Loucy (cell line): ENCODE measurements around the gene MPZL1.

Experiments used
- H2AFZ ChIP-seq: fragments of 200-600 bp; sonication (generic); 2 replicates; pipeline ENCODE4 v1.6.0; 2016; ENCODE audit warnings: antibody characterized with exemption, mild to moderate bottlenecking, low read length, moderate library complexity
- H3F3A ChIP-seq: fragments of 200-600 bp; 2 replicates; pipeline ENCODE4 v1.6.0; 2016; ENCODE audit warnings: antibody characterized with exemption, low read depth, mild to moderate bottlenecking
- H3K27me3 ChIP-seq: fragments of 200-600 bp; sonication (generic); 2 replicates; pipeline ENCODE4 v1.6.1; 2014; ENCODE audit warnings: low read length, mild to moderate bottlenecking; ENCODE audit not compliant: insufficient read depth, poor library complexity, severe bottlenecking
- H3K36me3 ChIP-seq: fragments of 200-600 bp; sonication (generic); 2 replicates; pipeline ENCODE4 v1.6.1; 2016; ENCODE audit warnings: low read length; ENCODE audit not compliant: insufficient read depth
- H3K4me1 ChIP-seq: fragments of 200-600 bp; sonication (generic); 2 replicates; pipeline ENCODE4 v1.5.1; 2014; ENCODE audit warnings: low read length, mild to moderate bottlenecking; ENCODE audit not compliant: insufficient read depth, poor library complexity, severe bottlenecking
- H3K4me2 ChIP-seq: fragments of 200-600 bp; sonication (generic); 2 replicates; pipeline ENCODE4 v1.6.0; 2014; ENCODE audit warnings: antibody characterized with exemption, low read length, low read depth, mild to moderate bottlenecking; ENCODE audit not compliant: poor library complexity, severe bottlenecking
- H3K4me3 ChIP-seq: fragments of 200-600 bp; sonication (generic); 2 replicates; pipeline ENCODE4 v1.5.1; 2014; ENCODE audit warnings: low read length, mild to moderate bottlenecking, mixed read lengths; ENCODE audit not compliant: poor library complexity, severe bottlenecking
- H3K79me2 ChIP-seq: fragments of 200-600 bp; sonication (generic); 2 replicates; pipeline ENCODE4 v1.6.1; 2014; ENCODE audit warnings: low read length; ENCODE audit not compliant: insufficient read depth
- H3K9ac ChIP-seq: fragments of 200-600 bp; sonication (generic); 2 replicates; pipeline ENCODE4 v1.6.0; 2014; ENCODE audit warnings: mild to moderate bottlenecking, low read depth, low read length, moderate library complexity; ENCODE audit not compliant: poor library complexity, severe bottlenecking
- H3K9me2 ChIP-seq: fragments of 200-600 bp; sonication (generic); replicated peaks from 2 replicates; pipeline ENCODE4 v1.6.1; 2016; ENCODE audit warnings: low read depth, low read length, mixed read lengths
- H3K9me3 ChIP-seq: fragments of 200-600 bp; sonication (generic); 2 replicates; pipeline ENCODE4 v1.6.1; 2014; ENCODE audit warnings: mild to moderate bottlenecking, antibody characterized with exemption, low read length, low read depth; ENCODE audit not compliant: insufficient read depth
- H4K20me1 ChIP-seq: fragments of 200-600 bp; sonication (generic); 2 replicates; pipeline ENCODE4 v1.6.0; 2014; ENCODE audit warnings: antibody characterized with exemption, low read length, mild to moderate bottlenecking; ENCODE audit not compliant: insufficient read depth, poor library complexity, severe bottlenecking
- CTCF ChIP-seq: fragments of 200-600 bp; sonication (generic); conservative IDR thresholded peaks from 2 replicates; pipeline ENCODE4 v1.5.1; 2014; ENCODE audit warnings: mild to moderate bottlenecking, antibody characterized with exemption, low read length
- EZH2phosphoT487 ChIP-seq: fragments of 200-600 bp; IDR thresholded peaks from 2 replicates; pipeline ENCODE4 v1.6.1; 2018; ENCODE audit warnings: antibody characterized with exemption, mild to moderate bottlenecking, moderate library complexity, borderline replicate concordance

MPZL1 gene

GRCh38 chr1:167791281-167792187 is 69.8 kb downstream of the MPZL1 start:
- Histone ChIP-seq H3K4me1 (peaks cover 20% of the 10 kb centered on the region), H3F3A (no peaks in the 10 kb centered on the region), H2AFZ (no peak overlapping the region), H3K4me3 (no peak overlapping the region), H3K9ac (peak overlapping the region; percentile 9), H4K20me1 (no peaks in the 10 kb centered on the region), H3K36me3 (peaks cover 38% of the 10 kb centered on the region; the same call in 1 of the 2 replicates), H3K9me2 (no peaks in the 10 kb centered on the region), H3K79me2 (no peaks in the 10 kb centered on the region), H3K4me2 (peak overlapping the region; percentile 5), H3K27me3 (no peaks in the 10 kb centered on the region), H3K9me3 (no peaks in the 10 kb centered on the region)
- no peak for TF ChIP-seq EZH2phosphoT487
- peak; percentile 30 for TF ChIP-seq CTCF

GRCh38 chr1:167792188-167792565 is 70.4 kb downstream of the MPZL1 start:
- no peaks in the 10 kb centered on the region for H3F3A ChIP-seq

DNA sequence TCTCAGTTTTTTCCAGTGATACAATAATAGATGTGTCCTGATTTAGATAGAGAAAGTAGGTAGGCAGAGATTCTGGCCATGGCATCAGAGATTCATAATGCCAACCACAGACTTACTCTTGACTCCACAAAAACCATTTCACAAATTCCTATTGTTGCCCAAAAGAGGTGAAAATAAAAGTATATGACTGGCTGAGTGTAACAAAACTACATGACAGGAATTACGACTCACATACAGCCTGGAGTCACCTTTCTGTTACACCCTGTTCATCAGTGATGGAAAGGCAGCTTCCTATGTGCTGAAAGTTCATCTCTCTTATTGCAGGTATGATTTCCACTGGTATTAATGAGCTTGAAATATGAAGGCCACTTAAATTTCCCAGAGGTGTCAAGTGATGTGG is 72.3 kb downstream of the MPZL1 start:
- no peaks in the 10 kb centered on the region for H3F3A ChIP-seq
- no peak overlapping the region for H3K9ac ChIP-seq
- no peaks in the 10 kb centered on the region for H3K27me3 ChIP-seq
- H3K4me3 ChIP-seq, result no peak overlapping the region
- H3K79me2 ChIP-seq, result no peaks in the 10 kb centered on the region
- no peaks in the 10 kb centered on the region for H3K9me3 ChIP-seq
- H4K20me1 ChIP-seq, result no peaks in the 10 kb centered on the region
- no peak overlapping the region for H3K4me2 ChIP-seq
- no peaks in the 10 kb centered on the region for H3K9me2 ChIP-seq
- H3K4me1 ChIP-seq, result peaks cover 30% of the 10 kb centered on the region
- TF ChIP-seq EZH2phosphoT487 (no peak), CTCF (no peak)
- H2AFZ ChIP-seq, result no peak overlapping the region
- H3K36me3 ChIP-seq, result peaks cover 18% of the 10 kb centered on the region; the same call in 1 of the 2 replicates

More at GRCh38 chr1:167792188-167792565, 70.4 kb downstream of the MPZL1 start:
- no peak overlapping the region for H3K4me3 ChIP-seq
- H3K4me1 ChIP-seq, result peaks cover 25% of the 10 kb centered on the region
- no peak overlapping the region for H2AFZ ChIP-seq
- no peak overlapping the region for H3K9ac ChIP-seq
- H3K27me3 ChIP-seq, result no peaks in the 10 kb centered on the region
- H3K9me2 ChIP-seq, result no peaks in the 10 kb centered on the region
- no peaks in the 10 kb centered on the region for H3K79me2 ChIP-seq
- H3K9me3 ChIP-seq, result no peaks in the 10 kb centered on the region
- TF ChIP-seq EZH2phosphoT487 (no peak), CTCF (no peak)
- H3K4me2 ChIP-seq, result peak overlapping the region; percentile 5
- H3K36me3 ChIP-seq, result peaks cover 35% of the 10 kb centered on the region; the same call in 1 of the 2 replicates
- no peaks in the 10 kb centered on the region for H4K20me1 ChIP-seq
